Activated CD4-positive, alpha-beta memory T cell treated with anti-CD3 and anti-CD28 coated beads for 36 hours (primary cell): ENCODE results near the gene OSBPL2. TPM values are rescaled to one million over a fixed set of nuclear protein-coding genes. Genes with fewer than 3 reads are reported as not detected.

Experiments used
- CTCF ChIA-PET: fragments of 350-600 bp; sonication (Branson Sonifier 250); formaldehyde crosslinking; loops from one replicate; lab custom pipeline; 2021; ENCODE audit warnings: antibody characterized with exemption, inconsistent platforms; lab: Charles Lee
- POLR2A ChIA-PET: fragments of 350-600 bp; sonication (Branson Sonifier 250); formaldehyde crosslinking; loops from one replicate; lab custom pipeline; 2021; ENCODE audit warnings: antibody characterized with exemption; lab: Charles Lee
- DNase-seq: peaks from one replicate; pipeline ENCODE4 v3.0.0-alpha.2; 2020
- H3K27ac Mint-ChIP-seq: one replicate; pipeline ENCODE4 v1.8.0; 2021; ENCODE audit warnings: mixed read lengths
- H3K27me3 Mint-ChIP-seq: one replicate; pipeline ENCODE4 v1.8.0; 2021; ENCODE audit warnings: mixed read lengths
- H3K36me3 Mint-ChIP-seq: one replicate; pipeline ENCODE4 v1.8.0; 2021; ENCODE audit warnings: mixed read lengths
- H3K4me1 Mint-ChIP-seq: one replicate; pipeline ENCODE4 v1.8.0; 2021; ENCODE audit warnings: low read depth, mixed read lengths
- H3K4me3 Mint-ChIP-seq: one replicate; pipeline ENCODE4 v1.8.0; 2021; ENCODE audit warnings: mild to moderate bottlenecking, mixed read lengths
- H3K9me3 Mint-ChIP-seq: one replicate; pipeline ENCODE4 v1.8.0; 2021; ENCODE audit warnings: mixed read lengths
- intact Hi-C: fragments of 100-400 bp; cut with micrococcal nuclease; formaldehyde crosslinking; loops from one replicate; pipeline ENCODE4 v1.15.1; 2023
- total RNA-seq, 2 experiments: library from RNA; stranded (reverse); gene quantifications; one replicate each; pipeline ENCODE4 v1.2.3, GENCODE V29; 2021

The OSBPL2 gene
- total RNA-seq, 2 experiments from 2014 or later, result 25.4 to 29.3 TPM

- POLR2A ChIA-PET, result no interaction called here
- no peaks in the 10 kb centered on the region for H3K36me3 Mint-ChIP-seq
- H3K4me1 Mint-ChIP-seq, result no peaks in the 10 kb centered on the region
- DNase-seq, result no peak
- intact Hi-C loops, result no loop called here
- CTCF ChIA-PET, result no interaction called here
- no peak overlapping the region for H3K27ac Mint-ChIP-seq
- no peak overlapping the region for H3K4me3 Mint-ChIP-seq
- H3K27me3 Mint-ChIP-seq, result peaks cover 17% of the 10 kb centered on the region
- no peaks in the 10 kb centered on the region for H3K9me3 Mint-ChIP-seq
These were observed 10.7 kb upstream of the OSBPL2 start for GRCh38 chr20:62227591-62227976.

- POLR2A ChIA-PET, result no interaction called here
- intact Hi-C loops, result no loop called here
- H3K36me3 Mint-ChIP-seq, result no peaks in the 10 kb centered on the region
These were observed 10.1 kb upstream of the OSBPL2 start for GRCh38 chr20:62227977-62228958.

GRCh38 chr20:62228982-62229545 lies 9.3 kb upstream of the OSBPL2 start:
- Mint-ChIP-seq H3K9me3 (peaks cover 4% of the 10 kb centered on the region), H3K36me3 (no peaks in the 10 kb centered on the region), H3K27me3 (peaks cover 12% of the 10 kb centered on the region), H3K27ac (no peak overlapping the region), H3K4me3 (no peak overlapping the region), H3K4me1 (no peaks in the 10 kb centered on the region)
- DNase-seq, result no peak
- intact Hi-C loops, result no loop called here
- CTCF ChIA-PET, result no interaction called here
- POLR2A ChIA-PET, result no interaction called here

More at GRCh38 chr20:62227977-62228958, 10.1 kb upstream of the OSBPL2 start:
- Mint-ChIP-seq H3K27ac (no peak overlapping the region), H3K4me3 (no peak overlapping the region), H3K4me1 (no peaks in the 10 kb centered on the region), H3K27me3 (peaks cover 12% of the 10 kb centered on the region), H3K9me3 (no peaks in the 10 kb centered on the region)
- no peak for DNase-seq
- CTCF ChIA-PET, result no interaction called here

GRCh38 chr20:62229667-62230066 lies 8.7 kb upstream of the OSBPL2 start:
- POLR2A ChIA-PET, result no interaction called here
- H3K36me3 Mint-ChIP-seq, result no peaks in the 10 kb centered on the region

GRCh38 chr20:62230276-62230675 lies 8.0 kb upstream of the OSBPL2 start:
- H3K27me3 Mint-ChIP-seq, result peaks cover 4% of the 10 kb centered on the region
- ChIA-PET CTCF (no interaction called here), POLR2A (no interaction called here)
- no peak for DNase-seq
- no peak overlapping the region for H3K4me3 Mint-ChIP-seq
- H3K4me1 Mint-ChIP-seq, result no peaks in the 10 kb centered on the region
- H3K27ac Mint-ChIP-seq, result no peak overlapping the region
- H3K36me3 Mint-ChIP-seq, result no peaks in the 10 kb centered on the region
- peaks cover 4% of the 10 kb centered on the region for H3K9me3 Mint-ChIP-seq
- intact Hi-C loops, result loop anchor here (10.0 kb wide), 1 partner anchor 165 kb away; the partner anchor contains the start of gene TAF4

More at GRCh38 chr20:62229667-62230066, 8.7 kb upstream of the OSBPL2 start:
- Mint-ChIP-seq H3K4me1 (no peaks in the 10 kb centered on the region), H3K4me3 (no peak overlapping the region), H3K27me3 (peaks cover 7% of the 10 kb centered on the region), H3K27ac (no peak overlapping the region), H3K9me3 (peaks cover 4% of the 10 kb centered on the region)
- no peak for DNase-seq
- CTCF ChIA-PET, result no interaction called here
- intact Hi-C loops, result loop anchor here (10.0 kb wide), 1 partner anchor 165 kb away; the partner anchor contains the start of gene TAF4

- ChIA-PET CTCF (no interaction called here), POLR2A (no interaction called here)
- no peak overlapping the region for H3K27ac Mint-ChIP-seq
- H3K36me3 Mint-ChIP-seq, result no peaks in the 10 kb centered on the region
- H3K9me3 Mint-ChIP-seq, result peaks cover 4% of the 10 kb centered on the region
- H3K27me3 Mint-ChIP-seq, result peaks cover 2% of the 10 kb centered on the region
- no peaks in the 10 kb centered on the region for H3K4me1 Mint-ChIP-seq
- H3K4me3 Mint-ChIP-seq, result no peak overlapping the region
- intact Hi-C loops, result loop anchor here (10.0 kb wide), 1 partner anchor 166 kb away; the partner anchor contains the start of gene TAF4
- no peak for DNase-seq
These were observed 7.6 kb upstream of the OSBPL2 start for GRCh38 chr20:62230696-62231095.

GRCh38 chr20:62231292-62231691 lies 7.0 kb upstream of the OSBPL2 start:
- ChIA-PET POLR2A (no interaction called here), CTCF (no interaction called here)
- H3K4me1 Mint-ChIP-seq, result no peaks in the 10 kb centered on the region
- peaks cover 2% of the 10 kb centered on the region for H3K27me3 Mint-ChIP-seq
- no peak overlapping the region for H3K4me3 Mint-ChIP-seq
- no peak overlapping the region for H3K27ac Mint-ChIP-seq
- no peak for DNase-seq
- peaks cover 4% of the 10 kb centered on the region for H3K9me3 Mint-ChIP-seq
- no peaks in the 10 kb centered on the region for H3K36me3 Mint-ChIP-seq
- intact Hi-C loops, result loop anchor here (10.0 kb wide), 1 partner anchor 166 kb away; the partner anchor contains the start of gene TAF4

- H3K36me3 Mint-ChIP-seq, result no peaks in the 10 kb centered on the region
- ChIA-PET CTCF (no interaction called here), POLR2A (interaction anchor here (0.6 kb wide), 1 partner anchor 557 kb away, joined by 4 read pairs; no protein-coding TSS in a partner anchor)
- intact Hi-C loops, result loop anchor here (10.0 kb wide), 1 partner anchor 167 kb away; the partner anchor contains the start of gene TAF4
- no peak for DNase-seq
- no peaks in the 10 kb centered on the region for H3K4me1 Mint-ChIP-seq
- H3K27ac Mint-ChIP-seq, result no peak overlapping the region
- no peaks in the 10 kb centered on the region for H3K27me3 Mint-ChIP-seq
- H3K9me3 Mint-ChIP-seq, result peaks cover 4% of the 10 kb centered on the region
- H3K4me3 Mint-ChIP-seq, result no peak overlapping the region
These were observed 6.1 kb upstream of the OSBPL2 start for GRCh38 chr20:62232194-62232593.

- intact Hi-C loops, result loop anchor here (10.0 kb wide), 1 partner anchor 168 kb away; the partner anchor contains the start of gene TAF4
- Mint-ChIP-seq H3K36me3 (no peaks in the 10 kb centered on the region), H3K27ac (no peak overlapping the region), H3K4me1 (peaks cover 5% of the 10 kb centered on the region), H3K4me3 (no peak overlapping the region), H3K9me3 (peaks cover 4% of the 10 kb centered on the region), H3K27me3 (no peaks in the 10 kb centered on the region)
- CTCF ChIA-PET, result no interaction called here
- POLR2A ChIA-PET, result no interaction called here
- DNase-seq, result no peak
These were observed 5.3 kb upstream of the OSBPL2 start for GRCh38 chr20:62232770-62233645.

GRCh38 chr20:62233684-62234083 lies 4.6 kb upstream of the OSBPL2 start:
- CTCF ChIA-PET, result interaction anchor here (0.8 kb wide), 1 partner anchor 337 kb away, joined by 3 read pairs; no protein-coding TSS in a partner anchor
- H3K4me1 Mint-ChIP-seq, result peaks cover 5% of the 10 kb centered on the region

GRCh38 chr20:62234339-62234738 lies 4.0 kb upstream of the OSBPL2 start:
- DNase-seq, result no peak
- Mint-ChIP-seq H3K27me3 (no peaks in the 10 kb centered on the region), H3K9me3 (peaks cover 4% of the 10 kb centered on the region), H3K27ac (no peak overlapping the region), H3K4me3 (no peak overlapping the region), H3K36me3 (no peaks in the 10 kb centered on the region), H3K4me1 (peaks cover 8% of the 10 kb centered on the region)
- intact Hi-C loops, result loop anchor here (10.0 kb wide), 1 partner anchor 170 kb away; the partner anchor contains the start of gene TAF4
- ChIA-PET CTCF (interaction anchor here (0.8 kb wide), 1 partner anchor 338 kb away, joined by 3 read pairs; no protein-coding TSS in a partner anchor), POLR2A (no interaction called here)

More at GRCh38 chr20:62233684-62234083, 4.6 kb upstream of the OSBPL2 start:
- POLR2A ChIA-PET, result no interaction called here
- Mint-ChIP-seq H3K4me3 (no peak overlapping the region), H3K27ac (no peak overlapping the region), H3K9me3 (peaks cover 4% of the 10 kb centered on the region), H3K27me3 (no peaks in the 10 kb centered on the region), H3K36me3 (no peaks in the 10 kb centered on the region)
- no peak for DNase-seq
- intact Hi-C loops, result loop anchor here (10.0 kb wide), 1 partner anchor 169 kb away; the partner anchor contains the start of gene TAF4
